Right lobe of liver (tissue), 4 donors: Measurements from ENCODE around the gene PSMG3.

Experiments
- CTCF ChIP-seq, 4 donors: fragments of 200-600 bp in 3 of 4; fragments of 450-650 bp in 1 of 4; IDR thresholded peaks; one replicate each; pipeline versions ENCODE4 v1.5.1 to v1.8.0; 2016 to 2022; ENCODE audit warnings: antibody characterized with exemption in 4 of 4, mild to moderate bottlenecking in 2 of 4
- POLR2A ChIP-seq: fragments of 450-650 bp; IDR thresholded peaks from one replicate; pipeline ENCODE4 v1.6.1; 2017; ENCODE audit warnings: antibody characterized with exemption, mild to moderate bottlenecking
- donor health status: DM: no; HTN: no; CAD: no.
- donor health status: DM: no; HTN: no; CAD: no.
- donor health status: DM: no; HTN: yes; CAD: no.

GRCh38 chr7:1610013-1610677 lies 40.3 kb upstream of the PSMG3 start:
- TF ChIP-seq POLR2A (no peak), CTCF (IDR thresholded peaks at IDR 0.05) (no peak)
